Mucosa of descending colon (tissue), 3 donors: Measurements from ENCODE around the gene SCML1. TPM values are rescaled to one million over a fixed set of nuclear protein-coding genes. Genes with fewer than 3 reads are reported as not detected.

Experiments used
- ATAC-seq: fragments of 200-7000 bp; cut with Tn5 transposase; one replicate; pipeline ENCODE4 v1.9.1; 2020; ENCODE audit warnings: mild to moderate bottlenecking, moderate library complexity
- DNase-seq, 3 donors: peaks; one replicate each; pipeline ENCODE4 v3.0.0-alpha.2; 2020
- H3K36me3 ChIP-seq: fragments of 200-600 bp; one replicate; pipeline ENCODE4 v1.8.0; 2021; ENCODE audit warnings: low read depth, mild to moderate bottlenecking
- H3K4me1 ChIP-seq: fragments of 200-600 bp; one replicate; pipeline ENCODE4 v1.8.0; 2021; ENCODE audit warnings: low read depth, mild to moderate bottlenecking
- H3K4me3 ChIP-seq: fragments of 200-600 bp; one replicate; pipeline ENCODE4 v1.8.0; 2021; ENCODE audit warnings: mild to moderate bottlenecking
- H3K9me3 ChIP-seq: fragments of 200-600 bp; one replicate; pipeline ENCODE4 v1.8.0; 2021; ENCODE audit warnings: mild to moderate bottlenecking
- intact Hi-C, 2 donors: fragments of 100-400 bp; cut with DNase I in 1 of 2; cut with micrococcal nuclease in 1 of 2; formaldehyde crosslinking; loops; one replicate each; pipeline versions ENCODE4 v1.11.0 to v1.11.1; 2022; cut with DNase I, micrococcal nuclease
- long read RNA-seq, 2 donors: library from polyadenylated mRNA; unstranded; transcript quantifications; one replicate each; pipeline ENCODE4 v2.0.0, GENCODE V29; 2019 to 2021
- total RNA-seq, 3 donors: library from RNA; stranded (reverse); fragmentation: NEBNext Ultra II Directional in 2 of 3; extraction: Animal tissue kit (Norgen Biotek cat#: 25700) in 2 of 3; gene quantifications; one replicate each; pipeline versions ENCODE4 v1.2.1 to v1.2.4, GENCODE V29; 2021 to 2023
- TF ChIP-seq, protein P1 (sequence below): fragments of 200-600 bp; IDR thresholded peaks from one replicate; pipeline ENCODE4 v1.8.0; 2022; ENCODE audit warnings: antibody characterized with exemption, mild to moderate bottlenecking
- donor health status: DM: no; HTN: no; CAD: no; lungs with moderate emphysema.
- donor health status: DM: no; HTN: no; CAD: no.
- donor health status: DM: no; HTN: yes; CAD: no.

SCML1 gene, protein sequence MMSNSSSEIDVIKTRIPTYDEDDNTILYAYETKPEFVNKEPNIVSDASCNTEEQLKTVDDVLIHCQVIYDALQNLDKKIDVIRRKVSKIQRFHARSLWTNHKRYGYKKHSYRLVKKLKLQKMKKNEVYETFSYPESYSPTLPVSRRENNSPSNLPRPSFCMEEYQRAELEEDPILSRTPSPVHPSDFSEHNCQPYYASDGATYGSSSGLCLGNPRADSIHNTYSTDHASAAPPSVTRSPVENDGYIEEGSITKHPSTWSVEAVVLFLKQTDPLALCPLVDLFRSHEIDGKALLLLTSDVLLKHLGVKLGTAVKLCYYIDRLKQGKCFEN
- total RNA-seq: 10 to 100 TPM in 2 of 3 donors, 1 to 10 TPM in 1; 9.9 to 12.9 (median 11.5) TPM
- long read RNA-seq, donor 1, partial matches to known transcripts: 1 of 8 reads
- long read RNA-seq, donor 1, other reads (novel, unspliced or antisense): 4 of 8 reads
- long read RNA-seq, donor 2, partial matches to known transcripts: 0 of 6 reads
- long read RNA-seq, donor 2, other reads (novel, unspliced or antisense): 2 of 6 reads

DNA sequence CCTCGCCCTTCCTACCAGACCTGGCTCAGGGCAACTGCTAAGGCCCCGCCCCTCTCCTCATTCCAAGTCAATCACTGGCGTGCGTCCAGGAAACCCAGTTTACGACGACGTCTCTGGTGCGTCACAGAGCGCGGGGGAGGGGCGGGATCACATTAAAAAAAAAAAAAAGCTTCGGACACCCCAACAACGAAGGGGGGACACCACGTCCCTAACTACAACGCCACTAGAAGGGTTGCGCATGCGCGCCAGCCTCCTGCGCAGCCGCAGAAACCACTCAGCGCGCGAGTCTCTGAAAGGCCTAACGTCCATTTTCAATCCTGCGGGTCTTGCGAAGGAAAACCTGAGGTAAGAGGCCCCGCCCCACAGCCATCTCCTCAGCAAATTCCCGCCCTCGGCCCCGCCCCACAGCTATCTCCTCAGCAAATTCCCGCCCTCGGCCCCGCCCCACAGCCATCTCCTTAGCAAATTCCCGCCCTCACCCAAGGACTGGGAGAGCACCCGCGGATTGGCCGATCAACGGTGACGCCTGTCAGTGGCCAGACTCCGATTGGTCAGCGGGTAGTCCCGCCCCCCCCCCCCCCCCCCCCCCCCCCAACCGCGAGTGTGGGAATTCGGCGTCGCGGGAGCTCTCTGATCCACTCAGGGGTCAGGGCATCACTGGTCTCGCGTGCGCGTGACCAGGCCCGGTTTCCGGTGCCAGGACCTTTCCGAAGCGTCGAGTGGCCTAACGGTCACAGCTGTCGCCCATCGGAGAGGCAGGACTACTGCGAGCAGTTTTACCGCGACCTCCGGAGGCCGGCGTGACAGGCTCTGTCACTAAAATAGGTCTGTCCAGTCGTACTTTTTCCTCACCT, at the start of gene SCML1:
Gene SCML1 (plus strand): TSS at position 638 of the 854 bp plus-strand sequence. CDS start 6,694 bp downstream, outside the sequence.
- H3K36me3 ChIP-seq: no peaks in the 10 kb centered on the region
- intact Hi-C loops: no loop called here
- H3K4me3 ChIP-seq: peak within 1 kb of the TSS; percentile 34
- DNase-seq (peak; percentile 94 to 98 (median 97)), ATAC-seq (peak; percentile 90)
- H3K4me1 ChIP-seq: no peaks in the 10 kb centered on the region
- TF ChIP-seq, protein P1, sequence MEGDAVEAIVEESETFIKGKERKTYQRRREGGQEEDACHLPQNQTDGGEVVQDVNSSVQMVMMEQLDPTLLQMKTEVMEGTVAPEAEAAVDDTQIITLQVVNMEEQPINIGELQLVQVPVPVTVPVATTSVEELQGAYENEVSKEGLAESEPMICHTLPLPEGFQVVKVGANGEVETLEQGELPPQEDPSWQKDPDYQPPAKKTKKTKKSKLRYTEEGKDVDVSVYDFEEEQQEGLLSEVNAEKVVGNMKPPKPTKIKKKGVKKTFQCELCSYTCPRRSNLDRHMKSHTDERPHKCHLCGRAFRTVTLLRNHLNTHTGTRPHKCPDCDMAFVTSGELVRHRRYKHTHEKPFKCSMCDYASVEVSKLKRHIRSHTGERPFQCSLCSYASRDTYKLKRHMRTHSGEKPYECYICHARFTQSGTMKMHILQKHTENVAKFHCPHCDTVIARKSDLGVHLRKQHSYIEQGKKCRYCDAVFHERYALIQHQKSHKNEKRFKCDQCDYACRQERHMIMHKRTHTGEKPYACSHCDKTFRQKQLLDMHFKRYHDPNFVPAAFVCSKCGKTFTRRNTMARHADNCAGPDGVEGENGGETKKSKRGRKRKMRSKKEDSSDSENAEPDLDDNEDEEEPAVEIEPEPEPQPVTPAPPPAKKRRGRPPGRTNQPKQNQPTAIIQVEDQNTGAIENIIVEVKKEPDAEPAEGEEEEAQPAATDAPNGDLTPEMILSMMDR: no peak
- no peaks in the 10 kb centered on the region for H3K9me3 ChIP-seq

DNA sequence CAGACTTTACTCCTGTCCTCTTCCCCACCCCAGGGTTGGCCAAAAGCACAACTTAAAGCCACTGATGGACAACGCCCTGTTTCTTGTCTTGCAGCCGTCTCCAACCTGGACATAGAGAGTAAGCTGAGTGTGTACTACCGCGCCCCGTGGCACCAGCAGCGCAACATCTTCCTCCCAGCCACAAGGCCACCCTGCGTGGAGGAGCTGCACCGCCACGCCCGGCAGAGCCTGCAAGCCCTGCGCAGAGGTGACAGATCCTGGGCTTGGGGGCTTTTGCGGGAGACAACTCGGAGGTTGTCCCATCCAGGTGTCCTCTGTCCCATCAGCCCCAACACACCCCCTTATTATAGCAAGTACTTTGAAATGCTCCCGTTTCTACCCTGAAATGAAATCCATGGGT, 49.6 kb upstream of the SCML1 start:
- intact Hi-C loops: loop anchor here (10.0 kb wide), 1 partner anchor 443 kb away; no protein-coding TSS in a partner anchor
- H3K9me3 ChIP-seq: no peaks in the 10 kb centered on the region
- ATAC-seq (no peak), DNase-seq (no peak)
- TF ChIP-seq, protein P1: no peak
- no peaks in the 10 kb centered on the region for H3K36me3 ChIP-seq
- H3K4me3 ChIP-seq: no peak overlapping the region
- no peaks in the 10 kb centered on the region for H3K4me1 ChIP-seq

DNA sequence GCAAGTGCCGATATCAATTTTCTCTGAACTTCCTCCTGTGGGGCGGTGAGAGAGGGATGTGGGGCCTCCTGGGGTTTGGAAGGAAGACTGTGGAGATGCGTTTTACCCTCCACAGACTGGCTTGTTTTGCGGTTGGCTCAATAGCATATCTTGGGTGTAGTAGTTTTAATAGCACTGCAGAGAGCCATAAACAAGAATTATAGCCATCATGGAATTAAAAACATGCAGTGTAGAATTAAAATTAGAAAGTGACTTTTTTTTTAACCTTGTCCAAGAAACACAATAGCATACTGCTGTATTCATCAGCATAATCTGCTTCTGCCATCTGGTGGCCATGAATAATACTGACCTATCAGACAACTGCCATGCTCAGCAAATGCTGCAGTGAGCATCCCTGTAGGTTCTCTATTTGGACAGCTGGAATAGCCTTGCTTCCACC, 47.3 kb upstream of the SCML1 start:
- intact Hi-C loops: loop anchor here (10.0 kb wide), 1 partner anchor 445 kb away; no protein-coding TSS in a partner anchor
- Histone ChIP-seq H3K9me3 (no peaks in the 10 kb centered on the region), H3K4me1 (no peaks in the 10 kb centered on the region), H3K36me3 (no peaks in the 10 kb centered on the region), H3K4me3 (no peak overlapping the region)
- ATAC-seq (peak; percentile 91), DNase-seq (peak in 1 of 3 donors; percentile 80)
- TF ChIP-seq, protein P1: no peak

DNA sequence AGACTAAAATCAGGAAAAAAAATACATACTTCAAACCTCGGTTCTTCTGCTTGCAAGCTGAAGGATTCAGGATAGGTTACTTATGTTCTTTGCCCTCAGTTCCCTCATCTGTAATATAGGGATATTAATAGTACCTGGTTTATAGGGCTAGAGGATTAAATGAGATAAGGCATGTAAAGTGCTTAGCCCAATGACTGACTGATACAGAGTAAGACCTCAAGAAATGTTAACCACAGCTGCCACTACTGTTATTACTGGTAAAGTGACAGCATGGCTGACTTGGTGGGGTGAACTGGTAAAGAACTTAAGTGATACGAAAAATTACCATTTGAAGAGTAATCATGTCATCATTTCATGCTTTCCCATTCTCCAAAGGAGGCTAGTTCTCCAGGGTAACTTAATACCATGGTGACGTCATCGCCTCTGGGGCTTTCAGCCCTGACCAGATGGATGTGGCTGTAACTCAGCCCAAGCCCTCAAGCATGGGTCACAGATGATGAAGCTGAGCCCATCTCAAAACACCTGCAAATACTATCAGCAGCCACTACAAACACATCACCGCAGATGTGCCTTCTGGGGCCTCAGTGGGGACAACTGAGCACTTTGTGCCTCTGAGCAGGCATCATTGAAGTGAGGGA, 44.5 kb upstream of the SCML1 start:
- no peak for DNase-seq
- no peak overlapping the region for H3K4me3 ChIP-seq
- no peaks in the 10 kb centered on the region for H3K36me3 ChIP-seq
- intact Hi-C loops: no loop called here
- H3K9me3 ChIP-seq: no peaks in the 10 kb centered on the region
- ATAC-seq: no peak
- H3K4me1 ChIP-seq: no peaks in the 10 kb centered on the region
- TF ChIP-seq, protein P1: no peak

DNA sequence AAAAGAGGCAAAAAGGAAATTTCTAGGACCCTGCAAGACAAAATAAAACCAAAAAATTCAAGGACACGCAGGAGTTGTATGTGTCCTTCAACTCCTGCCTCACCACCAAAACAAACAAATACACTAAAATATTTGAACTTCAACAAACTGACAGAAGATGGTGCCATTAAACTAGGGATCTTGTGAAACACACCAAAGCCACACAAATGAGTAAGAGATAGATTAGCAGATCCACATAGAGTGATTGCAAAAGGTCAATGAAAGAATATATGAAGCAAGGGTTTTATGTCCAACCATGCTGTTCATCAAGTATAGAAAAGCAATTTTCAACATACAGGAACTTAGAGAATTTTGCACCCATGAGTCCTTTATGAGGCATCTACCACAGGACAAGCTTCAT, 40.1 kb upstream of the SCML1 start:
- H3K4me1 ChIP-seq: no peaks in the 10 kb centered on the region
- intact Hi-C loops: no loop called here
- ATAC-seq: no peak
- TF ChIP-seq, protein P1: no peak
- no peak for DNase-seq
- no peaks in the 10 kb centered on the region for H3K9me3 ChIP-seq
- H3K36me3 ChIP-seq: no peaks in the 10 kb centered on the region
- no peak overlapping the region for H3K4me3 ChIP-seq
